ENCODE data around the gene SKAP1. TPM values are rescaled to one million over a fixed set of nuclear protein-coding genes. Genes with fewer than 3 reads are reported as not detected.

SKAP1 gene
- total and polyA plus RNA-seq, 2 of the 13 experiments (the other 11 are each of a cell fraction or from before 2014, with no cell fraction given) = 0.21 TPM; not detected in 1

DNA sequence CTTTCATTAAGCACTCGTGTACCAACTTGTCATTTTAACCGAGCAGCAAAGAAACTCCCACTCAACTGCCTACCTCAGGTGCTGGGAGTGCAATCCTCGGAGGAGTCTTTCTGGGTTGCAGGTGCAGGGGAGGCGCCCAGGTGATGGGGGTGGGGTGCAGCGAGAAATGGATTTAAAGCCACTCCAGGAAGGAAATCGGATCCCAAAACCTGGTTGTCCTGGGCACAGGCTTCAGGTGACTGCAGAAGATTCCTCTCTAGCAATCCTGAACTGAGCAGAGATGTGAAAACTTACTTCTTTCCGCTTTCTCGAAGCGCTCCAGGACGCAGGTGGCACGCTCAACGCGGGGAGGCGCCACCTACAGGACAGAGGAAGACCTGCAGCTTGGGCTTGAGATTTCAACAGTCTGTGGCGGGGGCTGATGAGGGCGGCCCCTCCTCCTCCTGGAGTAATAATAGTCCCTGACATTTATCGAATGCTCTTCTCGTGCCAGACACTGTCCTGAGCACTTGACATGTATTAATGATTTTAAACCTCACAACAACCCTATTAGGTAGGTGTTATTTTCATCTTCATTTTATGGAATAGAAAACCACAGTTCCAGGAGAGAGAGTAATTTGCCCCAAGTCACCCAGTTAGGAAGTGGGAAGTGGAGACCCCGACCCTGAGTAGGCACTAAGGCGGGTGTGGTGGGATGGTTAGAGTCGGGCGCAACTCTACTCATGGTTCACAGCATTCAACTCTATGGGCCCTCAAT is 27.2 kb upstream of the SKAP1 start (continued):
- TF ChIP-seq, protein P1, sequence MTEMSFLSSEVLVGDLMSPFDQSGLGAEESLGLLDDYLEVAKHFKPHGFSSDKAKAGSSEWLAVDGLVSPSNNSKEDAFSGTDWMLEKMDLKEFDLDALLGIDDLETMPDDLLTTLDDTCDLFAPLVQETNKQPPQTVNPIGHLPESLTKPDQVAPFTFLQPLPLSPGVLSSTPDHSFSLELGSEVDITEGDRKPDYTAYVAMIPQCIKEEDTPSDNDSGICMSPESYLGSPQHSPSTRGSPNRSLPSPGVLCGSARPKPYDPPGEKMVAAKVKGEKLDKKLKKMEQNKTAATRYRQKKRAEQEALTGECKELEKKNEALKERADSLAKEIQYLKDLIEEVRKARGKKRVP (CRISPR knock-in tag; IDR thresholded peaks at IDR 0.05) = no peak
- TF ChIP-seq XRCC5 (optimal IDR thresholded peaks at IDR 0.05; ENCODE audit: low read length) (peak; percentile 92), ZNF678 (CRISPR knock-in tag; IDR thresholded peaks at IDR 0.05) (no peak), FOXA3 (CRISPR knock-in tag; IDR thresholded peaks at IDR 0.05) (0 out of 2 replicates have a peak, but pooled peaks have one; percentile 12), REL (CRISPR knock-in tag; conservative IDR thresholded peaks at IDR 0.05) (no peak), MTA1 (CRISPR knock-in tag; IDR thresholded peaks at IDR 0.05; ENCODE audit: borderline replicate concordance) (no peak), BHLHE40 (IDR thresholded peaks at IDR 0.05; ENCODE audit: low read length) (0 out of 2 replicates have a peak, but pooled peaks have one; percentile 20), CHCHD3 (CRISPR knock-in tag; IDR thresholded peaks at IDR 0.05) (no peak), ZNF264 (CRISPR knock-in tag; IDR thresholded peaks at IDR 0.05) (no peak), NFYC (CRISPR knock-in tag; IDR thresholded peaks at IDR 0.05) (no peak), KDM2A (CRISPR knock-in tag; IDR thresholded peaks at IDR 0.05; ENCODE audit: borderline replicate concordance, low read depth) (peak; percentile 69; the same call in 1 of the 2 replicates)
- TF ChIP-seq, protein P2, sequence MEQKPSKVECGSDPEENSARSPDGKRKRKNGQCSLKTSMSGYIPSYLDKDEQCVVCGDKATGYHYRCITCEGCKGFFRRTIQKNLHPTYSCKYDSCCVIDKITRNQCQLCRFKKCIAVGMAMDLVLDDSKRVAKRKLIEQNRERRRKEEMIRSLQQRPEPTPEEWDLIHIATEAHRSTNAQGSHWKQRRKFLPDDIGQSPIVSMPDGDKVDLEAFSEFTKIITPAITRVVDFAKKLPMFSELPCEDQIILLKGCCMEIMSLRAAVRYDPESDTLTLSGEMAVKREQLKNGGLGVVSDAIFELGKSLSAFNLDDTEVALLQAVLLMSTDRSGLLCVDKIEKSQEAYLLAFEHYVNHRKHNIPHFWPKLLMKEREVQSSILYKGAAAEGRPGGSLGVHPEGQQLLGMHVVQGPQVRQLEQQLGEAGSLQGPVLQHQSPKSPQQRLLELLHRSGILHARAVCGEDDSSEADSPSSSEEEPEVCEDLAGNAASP (CRISPR knock-in tag; IDR thresholded peaks at IDR 0.05; ENCODE audit: borderline replicate concordance) = no peak
- TF ChIP-seq, protein P3, sequence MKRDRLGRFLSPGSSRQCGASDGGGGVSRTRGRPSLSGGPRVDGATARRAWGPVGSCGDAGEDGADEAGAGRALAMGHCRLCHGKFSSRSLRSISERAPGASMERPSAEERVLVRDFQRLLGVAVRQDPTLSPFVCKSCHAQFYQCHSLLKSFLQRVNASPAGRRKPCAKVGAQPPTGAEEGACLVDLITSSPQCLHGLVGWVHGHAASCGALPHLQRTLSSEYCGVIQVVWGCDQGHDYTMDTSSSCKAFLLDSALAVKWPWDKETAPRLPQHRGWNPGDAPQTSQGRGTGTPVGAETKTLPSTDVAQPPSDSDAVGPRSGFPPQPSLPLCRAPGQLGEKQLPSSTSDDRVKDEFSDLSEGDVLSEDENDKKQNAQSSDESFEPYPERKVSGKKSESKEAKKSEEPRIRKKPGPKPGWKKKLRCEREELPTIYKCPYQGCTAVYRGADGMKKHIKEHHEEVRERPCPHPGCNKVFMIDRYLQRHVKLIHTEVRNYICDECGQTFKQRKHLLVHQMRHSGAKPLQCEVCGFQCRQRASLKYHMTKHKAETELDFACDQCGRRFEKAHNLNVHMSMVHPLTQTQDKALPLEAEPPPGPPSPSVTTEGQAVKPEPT (CRISPR knock-in tag; IDR thresholded peaks at IDR 0.05; ENCODE audit: low read depth) = 0 out of 2 replicates have a peak, but pooled peaks have one; percentile 38
- TF ChIP-seq, protein P4, sequence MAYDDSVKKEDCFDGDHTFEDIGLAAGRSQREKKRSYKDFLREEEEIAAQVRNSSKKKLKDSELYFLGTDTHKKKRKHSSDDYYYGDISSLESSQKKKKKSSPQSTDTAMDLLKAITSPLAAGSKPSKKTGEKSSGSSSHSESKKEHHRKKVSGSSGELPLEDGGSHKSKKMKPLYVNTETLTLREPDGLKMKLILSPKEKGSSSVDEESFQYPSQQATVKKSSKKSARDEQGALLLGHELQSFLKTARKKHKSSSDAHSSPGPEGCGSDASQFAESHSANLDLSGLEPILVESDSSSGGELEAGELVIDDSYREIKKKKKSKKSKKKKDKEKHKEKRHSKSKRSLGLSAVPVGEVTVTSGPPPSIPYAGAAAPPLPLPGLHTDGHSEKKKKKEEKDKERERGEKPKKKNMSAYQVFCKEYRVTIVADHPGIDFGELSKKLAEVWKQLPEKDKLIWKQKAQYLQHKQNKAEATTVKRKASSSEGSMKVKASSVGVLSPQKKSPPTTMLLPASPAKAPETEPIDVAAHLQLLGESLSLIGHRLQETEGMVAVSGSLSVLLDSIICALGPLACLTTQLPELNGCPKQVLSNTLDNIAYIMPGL (CRISPR knock-in tag; IDR thresholded peaks at IDR 0.05; ENCODE audit: borderline replicate concordance in 1 of 2, low read depth in 1 of 2) = peak; percentile 41 to 59; a peak in 2 of 4 replicates
- TF ChIP-seq, protein P5, sequence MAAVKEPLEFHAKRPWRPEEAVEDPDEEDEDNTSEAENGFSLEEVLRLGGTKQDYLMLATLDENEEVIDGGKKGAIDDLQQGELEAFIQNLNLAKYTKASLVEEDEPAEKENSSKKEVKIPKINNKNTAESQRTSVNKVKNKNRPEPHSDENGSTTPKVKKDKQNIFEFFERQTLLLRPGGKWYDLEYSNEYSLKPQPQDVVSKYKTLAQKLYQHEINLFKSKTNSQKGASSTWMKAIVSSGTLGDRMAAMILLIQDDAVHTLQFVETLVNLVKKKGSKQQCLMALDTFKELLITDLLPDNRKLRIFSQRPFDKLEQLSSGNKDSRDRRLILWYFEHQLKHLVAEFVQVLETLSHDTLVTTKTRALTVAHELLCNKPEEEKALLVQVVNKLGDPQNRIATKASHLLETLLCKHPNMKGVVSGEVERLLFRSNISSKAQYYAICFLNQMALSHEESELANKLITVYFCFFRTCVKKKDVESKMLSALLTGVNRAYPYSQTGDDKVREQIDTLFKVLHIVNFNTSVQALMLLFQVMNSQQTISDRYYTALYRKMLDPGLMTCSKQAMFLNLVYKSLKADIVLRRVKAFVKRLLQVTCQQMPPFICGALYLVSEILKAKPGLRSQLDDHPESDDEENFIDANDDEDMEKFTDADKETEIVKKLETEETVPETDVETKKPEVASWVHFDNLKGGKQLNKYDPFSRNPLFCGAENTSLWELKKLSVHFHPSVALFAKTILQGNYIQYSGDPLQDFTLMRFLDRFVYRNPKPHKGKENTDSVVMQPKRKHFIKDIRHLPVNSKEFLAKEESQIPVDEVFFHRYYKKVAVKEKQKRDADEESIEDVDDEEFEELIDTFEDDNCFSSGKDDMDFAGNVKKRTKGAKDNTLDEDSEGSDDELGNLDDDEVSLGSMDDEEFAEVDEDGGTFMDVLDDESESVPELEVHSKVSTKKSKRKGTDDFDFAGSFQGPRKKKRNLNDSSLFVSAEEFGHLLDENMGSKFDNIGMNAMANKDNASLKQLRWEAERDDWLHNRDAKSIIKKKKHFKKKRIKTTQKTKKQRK (IDR thresholded peaks at IDR 0.05; ENCODE audit: low read length) = no peak
- TF ChIP-seq, protein P6, sequence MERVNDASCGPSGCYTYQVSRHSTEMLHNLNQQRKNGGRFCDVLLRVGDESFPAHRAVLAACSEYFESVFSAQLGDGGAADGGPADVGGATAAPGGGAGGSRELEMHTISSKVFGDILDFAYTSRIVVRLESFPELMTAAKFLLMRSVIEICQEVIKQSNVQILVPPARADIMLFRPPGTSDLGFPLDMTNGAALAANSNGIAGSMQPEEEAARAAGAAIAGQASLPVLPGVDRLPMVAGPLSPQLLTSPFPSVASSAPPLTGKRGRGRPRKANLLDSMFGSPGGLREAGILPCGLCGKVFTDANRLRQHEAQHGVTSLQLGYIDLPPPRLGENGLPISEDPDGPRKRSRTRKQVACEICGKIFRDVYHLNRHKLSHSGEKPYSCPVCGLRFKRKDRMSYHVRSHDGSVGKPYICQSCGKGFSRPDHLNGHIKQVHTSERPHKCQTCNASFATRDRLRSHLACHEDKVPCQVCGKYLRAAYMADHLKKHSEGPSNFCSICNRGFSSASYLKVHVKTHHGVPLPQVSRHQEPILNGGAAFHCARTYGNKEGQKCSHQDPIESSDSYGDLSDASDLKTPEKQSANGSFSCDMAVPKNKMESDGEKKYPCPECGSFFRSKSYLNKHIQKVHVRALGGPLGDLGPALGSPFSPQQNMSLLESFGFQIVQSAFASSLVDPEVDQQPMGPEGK (CRISPR knock-in tag; IDR thresholded peaks at IDR 0.05) = peak; percentile 88

Measured in HepG2 (cell line).